WTC11 (cell line): ENCODE results near the gene SYTL5. TPM values are rescaled to one million over a fixed set of nuclear protein-coding genes. Genes with fewer than 3 reads are reported as not detected.

Source experiments
- ATAC-seq: fragments of 200-7000 bp; cut with Tn5 transposase; 2 replicates; pipeline ENCODE4 v1.10.0; 2021; ENCODE audit warnings: mild to moderate bottlenecking, moderate library complexity
- CTCF ChIA-PET: fragments of 300-600 bp; sonication (Branson Sonifier 250); formaldehyde crosslinking; loops from one replicate; lab custom pipeline; 2021; ENCODE audit warnings: antibody characterized with exemption; lab: Charles Lee
- POLR2A ChIA-PET: fragments of 350-600 bp; sonication (Branson Sonifier 250); formaldehyde crosslinking; loops from one replicate; lab custom pipeline; 2021; ENCODE audit warnings: antibody characterized with exemption; lab: Charles Lee
- DNase-seq: peaks from one replicate; pipeline ENCODE4 v3.0.0; 2021; ENCODE audit warnings: low spot score
- H3K27ac Mint-ChIP-seq: 2 replicates; pipeline ENCODE4 v1.8.0; 2021; ENCODE audit warnings: mixed read lengths
- H3K27me3 Mint-ChIP-seq: 2 replicates; pipeline ENCODE4 v1.8.0; 2021; ENCODE audit warnings: low read depth, mild to moderate bottlenecking, moderate library complexity, mixed read lengths
- H3K36me3 Mint-ChIP-seq: 2 replicates; pipeline ENCODE4 v1.8.0; 2021; ENCODE audit warnings: mixed read lengths
- H3K4me1 Mint-ChIP-seq: 2 replicates; pipeline ENCODE4 v1.8.0; 2022; ENCODE audit warnings: mixed read lengths
- H3K4me3 Mint-ChIP-seq: 2 replicates; pipeline ENCODE4 v1.8.0; 2021; ENCODE audit warnings: mild to moderate bottlenecking, moderate library complexity, mixed read lengths
- H3K9me3 Mint-ChIP-seq: 2 replicates; pipeline ENCODE4 v1.8.0; 2021; ENCODE audit warnings: mixed read lengths
- ATF1 ChIP-seq: sonication (generic); formaldehyde crosslinking; IDR thresholded peaks from 2 replicates; pipeline ENCODE4 v1.8.1; 2023; ENCODE audit warnings: mild to moderate bottlenecking, moderate library complexity, missing genetic modification reagents
- CBFB ChIP-seq: sonication (generic); formaldehyde crosslinking; IDR thresholded peaks from 2 replicates; pipeline ENCODE4 v1.8.1; 2022; ENCODE audit warnings: mild to moderate bottlenecking, low read depth, missing genetic modification reagents
- E2F4 ChIP-seq: sonication (generic); formaldehyde crosslinking; IDR thresholded peaks from 2 replicates; pipeline ENCODE4 v1.8.1; 2022; ENCODE audit warnings: low read depth, mild to moderate bottlenecking, moderate library complexity, missing genetic modification reagents, borderline replicate concordance
- ELF4 ChIP-seq: sonication (generic); formaldehyde crosslinking; IDR thresholded peaks from 2 replicates; pipeline ENCODE4 v1.8.1; 2022; ENCODE audit warnings: low read depth, mild to moderate bottlenecking, moderate library complexity, missing genetic modification reagents
- EMX1 ChIP-seq: fragments of 250-450 bp; sonication (Bioruptor Pico); IDR thresholded peaks from 2 replicates; pipeline ENCODE4 v1.8.0; 2021; ENCODE audit warnings: mild to moderate bottlenecking
- ESRRA ChIP-seq: sonication (generic); formaldehyde crosslinking; IDR thresholded peaks from 2 replicates; pipeline ENCODE4 v1.8.1; 2022; ENCODE audit warnings: mild to moderate bottlenecking, missing genetic modification reagents, borderline replicate concordance
- FOXK1 ChIP-seq: sonication (generic); formaldehyde crosslinking; IDR thresholded peaks from 2 replicates; pipeline ENCODE4 v1.8.0; 2022; ENCODE audit warnings: mild to moderate bottlenecking, moderate library complexity, missing genetic modification reagents
- HMGXB4 ChIP-seq: sonication (generic); formaldehyde crosslinking; IDR thresholded peaks from 2 replicates; pipeline ENCODE4 v1.8.1; 2023; ENCODE audit warnings: mild to moderate bottlenecking, moderate library complexity, missing genetic modification reagents
- KAT7 ChIP-seq: sonication (generic); formaldehyde crosslinking; IDR thresholded peaks from 2 replicates; pipeline ENCODE4 v1.8.1; 2023; ENCODE audit warnings: missing genetic modification reagents, mild to moderate bottlenecking, borderline replicate concordance
- MLX ChIP-seq: sonication (generic); formaldehyde crosslinking; IDR thresholded peaks from 2 replicates; pipeline ENCODE4 v1.8.1; 2023; ENCODE audit warnings: mild to moderate bottlenecking, missing genetic modification reagents, moderate library complexity
- NR2C2 ChIP-seq: sonication (generic); formaldehyde crosslinking; IDR thresholded peaks from 2 replicates; pipeline ENCODE4 v1.8.0; 2022; ENCODE audit warnings: mild to moderate bottlenecking, missing genetic modification reagents
- NR3C1 ChIP-seq: sonication (generic); formaldehyde crosslinking; conservative IDR thresholded peaks from 2 replicates; pipeline ENCODE4 v1.8.1; 2023; ENCODE audit warnings: low read depth, mild to moderate bottlenecking, missing genetic modification reagents
- OVOL2 ChIP-seq: fragments of 250-450 bp; sonication (Bioruptor Pico); IDR thresholded peaks from 2 replicates; pipeline ENCODE4 v1.9.0; 2021; ENCODE audit warnings: mild to moderate bottlenecking, borderline replicate concordance
- SOX15 ChIP-seq: fragments of 250-450 bp; sonication (Bioruptor Pico); IDR thresholded peaks from 2 replicates; pipeline ENCODE4 v1.9.0; 2021; ENCODE audit warnings: mild to moderate bottlenecking
- ZNF232 ChIP-seq: sonication (generic); formaldehyde crosslinking; IDR thresholded peaks from 2 replicates; pipeline ENCODE4 v1.8.0; 2022; ENCODE audit warnings: mild to moderate bottlenecking, missing genetic modification reagents
- ZNF263 ChIP-seq: sonication (generic); formaldehyde crosslinking; IDR thresholded peaks from 2 replicates; pipeline ENCODE4 v1.8.1; 2022; ENCODE audit warnings: low read depth, mild to moderate bottlenecking, moderate library complexity, missing genetic modification reagents
- ZSCAN18 ChIP-seq: fragments of 250-450 bp; sonication (Bioruptor Pico); IDR thresholded peaks from 2 replicates; pipeline ENCODE4 v2.1.2; 2022; ENCODE audit warnings: mild to moderate bottlenecking, moderate library complexity
- total RNA-seq: library from RNA; stranded (reverse); gene quantifications from 3 replicates; pipeline ENCODE4 v1.2.3, GENCODE V29; 2021
- TF ChIP-seq, protein P1 (sequence below): sonication (generic); formaldehyde crosslinking; IDR thresholded peaks from 2 replicates; pipeline ENCODE4 v1.8.1; 2023; ENCODE audit warnings: mild to moderate bottlenecking, missing genetic modification reagents, moderate library complexity
- TF ChIP-seq, protein P2 (sequence below): sonication (generic); formaldehyde crosslinking; IDR thresholded peaks from 2 replicates; pipeline ENCODE4 v1.8.0; 2022; ENCODE audit warnings: mild to moderate bottlenecking, missing genetic modification reagents
- TF ChIP-seq, protein P3 (sequence below): sonication (generic); formaldehyde crosslinking; IDR thresholded peaks from 2 replicates; pipeline ENCODE4 v1.8.0; 2023; ENCODE audit warnings: missing genetic modification reagents
- TF ChIP-seq, protein P4 (sequence below): fragments of 250-450 bp; sonication (Bioruptor Pico); IDR thresholded peaks from 2 replicates; pipeline ENCODE4 v1.9.0; 2021; ENCODE audit warnings: moderate library complexity, mild to moderate bottlenecking, inconsistent platforms, borderline replicate concordance

Gene SYTL5
- total RNA-seq, 1 experiment from 2014 or later = 0.26 TPM

GRCh38 chrX:38108364-38108763, 102.0 kb downstream of the SYTL5 start:
- ATAC-seq = no peak
- H3K36me3 Mint-ChIP-seq = no peaks in the 10 kb centered on the region
- POLR2A ChIA-PET = no interaction called here
- TF ChIP-seq, protein P1, sequence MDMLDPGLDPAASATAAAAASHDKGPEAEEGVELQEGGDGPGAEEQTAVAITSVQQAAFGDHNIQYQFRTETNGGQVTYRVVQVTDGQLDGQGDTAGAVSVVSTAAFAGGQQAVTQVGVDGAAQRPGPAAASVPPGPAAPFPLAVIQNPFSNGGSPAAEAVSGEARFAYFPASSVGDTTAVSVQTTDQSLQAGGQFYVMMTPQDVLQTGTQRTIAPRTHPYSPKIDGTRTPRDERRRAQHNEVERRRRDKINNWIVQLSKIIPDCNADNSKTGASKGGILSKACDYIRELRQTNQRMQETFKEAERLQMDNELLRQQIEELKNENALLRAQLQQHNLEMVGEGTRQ (CRISPR knock-in tag) = no peak
- TF ChIP-seq ZSCAN18 (CRISPR knock-in tag) (no peak), KAT7 (CRISPR knock-in tag) (no peak)
- TF ChIP-seq, protein P2, sequence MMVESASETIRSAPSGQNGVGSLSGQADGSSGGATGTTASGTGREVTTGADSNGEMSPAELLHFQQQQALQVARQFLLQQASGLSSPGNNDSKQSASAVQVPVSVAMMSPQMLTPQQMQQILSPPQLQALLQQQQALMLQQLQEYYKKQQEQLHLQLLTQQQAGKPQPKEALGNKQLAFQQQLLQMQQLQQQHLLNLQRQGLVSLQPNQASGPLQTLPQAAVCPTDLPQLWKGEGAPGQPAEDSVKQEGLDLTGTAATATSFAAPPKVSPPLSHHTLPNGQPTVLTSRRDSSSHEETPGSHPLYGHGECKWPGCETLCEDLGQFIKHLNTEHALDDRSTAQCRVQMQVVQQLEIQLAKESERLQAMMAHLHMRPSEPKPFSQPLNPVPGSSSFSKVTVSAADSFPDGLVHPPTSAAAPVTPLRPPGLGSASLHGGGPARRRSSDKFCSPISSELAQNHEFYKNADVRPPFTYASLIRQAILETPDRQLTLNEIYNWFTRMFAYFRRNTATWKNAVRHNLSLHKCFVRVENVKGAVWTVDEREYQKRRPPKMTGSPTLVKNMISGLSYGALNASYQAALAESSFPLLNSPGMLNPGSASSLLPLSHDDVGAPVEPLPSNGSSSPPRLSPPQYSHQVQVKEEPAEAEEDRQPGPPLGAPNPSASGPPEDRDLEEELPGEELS = no peak
- TF ChIP-seq, all 79 proteins: peak for 0
- Mint-ChIP-seq H3K9me3 (no peaks in the 10 kb centered on the region), H3K4me1 (peaks cover 17% of the 10 kb centered on the region), H3K4me3 (no peak overlapping the region), H3K27me3 (peaks cover 7% of the 10 kb centered on the region; the same call in 1 of the 2 replicates), H3K27ac (no peak overlapping the region)
- CTCF ChIA-PET = no interaction called here
- no peak for DNase-seq

DNA sequence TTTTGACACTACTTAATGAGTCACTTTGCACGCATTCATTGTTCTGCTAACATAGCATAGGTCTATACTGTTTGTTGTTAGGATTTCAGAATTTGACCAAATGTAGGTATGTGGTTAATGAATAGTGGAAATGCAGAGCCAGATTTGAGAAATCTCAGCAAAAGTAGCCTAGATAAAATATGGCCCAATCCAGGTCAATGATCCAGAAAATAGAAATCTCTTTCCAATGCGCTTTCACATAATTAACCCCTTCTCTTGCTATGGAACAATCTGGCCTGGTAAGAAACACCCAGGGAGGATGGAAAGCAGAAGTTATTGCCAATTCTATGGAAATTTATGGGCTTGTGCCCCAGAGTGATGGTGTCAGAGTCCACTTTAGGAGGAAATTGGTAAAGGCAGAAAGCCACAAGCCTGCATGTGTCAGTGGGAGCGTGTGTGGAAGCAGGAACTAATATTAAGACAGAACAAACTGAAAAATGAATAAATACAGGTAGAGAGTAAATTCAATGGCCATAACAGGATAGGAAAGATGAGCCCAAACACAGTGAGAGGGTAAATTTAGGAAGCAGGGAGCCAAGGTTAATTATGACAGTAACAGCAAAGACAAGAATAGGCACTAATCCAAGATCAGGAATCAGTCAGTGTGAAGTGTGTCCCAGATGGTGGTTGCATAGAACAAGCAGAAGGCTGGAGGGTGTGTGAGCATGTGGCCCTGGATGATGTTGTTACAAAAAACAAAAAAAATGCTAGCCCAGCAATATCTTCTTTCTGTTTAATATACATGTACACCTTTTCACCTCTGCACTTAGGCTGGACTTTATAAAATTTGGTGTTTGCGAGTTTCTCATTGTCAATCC, 102.9 kb downstream of the SYTL5 start:
- POLR2A ChIA-PET = no interaction called here
- no peak for TF ChIP-seq ATF1 (CRISPR knock-in tag)
- TF ChIP-seq HMGXB4 (CRISPR knock-in tag) = no peak
- no peak for TF ChIP-seq MLX (CRISPR knock-in tag)
- TF ChIP-seq ESRRA (CRISPR knock-in tag) = no peak
- TF ChIP-seq SOX15 = no peak
- TF ChIP-seq FOXK1 (CRISPR knock-in tag) = no peak
- no peak for TF ChIP-seq ELF4
- TF ChIP-seq, all 79 proteins: peak for 0
- ATAC-seq (no peak), DNase-seq (no peak)
- peaks cover 7% of the 10 kb centered on the region; the same call in 1 of the 2 replicates for H3K27me3 Mint-ChIP-seq
- H3K4me1 Mint-ChIP-seq = peaks cover 17% of the 10 kb centered on the region
- no peaks in the 10 kb centered on the region for H3K36me3 Mint-ChIP-seq
- no peaks in the 10 kb centered on the region for H3K9me3 Mint-ChIP-seq
- no peak overlapping the region for H3K27ac Mint-ChIP-seq
- H3K4me3 Mint-ChIP-seq = no peak overlapping the region
- CTCF ChIA-PET = no interaction called here

DNA sequence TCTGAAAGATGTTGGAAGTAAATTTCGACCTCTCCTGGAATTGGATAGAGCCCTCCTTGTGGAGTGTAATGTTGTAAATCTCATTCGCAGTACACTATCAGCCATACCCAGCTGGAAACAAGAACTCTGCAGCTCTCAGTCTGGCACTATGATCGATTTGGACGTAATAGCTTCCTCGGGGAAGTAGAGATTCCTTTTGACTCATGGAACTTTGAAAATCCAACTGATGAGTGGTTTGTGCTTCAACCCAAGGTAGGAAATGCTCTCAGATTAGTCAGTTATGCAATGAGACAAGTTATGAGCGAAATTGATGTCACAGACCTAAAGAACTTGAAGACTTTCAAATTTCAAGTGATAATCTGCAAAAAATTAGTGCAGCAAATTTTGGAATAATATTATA, 103.9 kb downstream of the SYTL5 start:
- TF ChIP-seq, protein P3, sequence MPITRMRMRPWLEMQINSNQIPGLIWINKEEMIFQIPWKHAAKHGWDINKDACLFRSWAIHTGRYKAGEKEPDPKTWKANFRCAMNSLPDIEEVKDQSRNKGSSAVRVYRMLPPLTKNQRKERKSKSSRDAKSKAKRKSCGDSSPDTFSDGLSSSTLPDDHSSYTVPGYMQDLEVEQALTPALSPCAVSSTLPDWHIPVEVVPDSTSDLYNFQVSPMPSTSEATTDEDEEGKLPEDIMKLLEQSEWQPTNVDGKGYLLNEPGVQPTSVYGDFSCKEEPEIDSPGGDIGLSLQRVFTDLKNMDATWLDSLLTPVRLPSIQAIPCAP (CRISPR knock-in tag) = no peak
- TF ChIP-seq, protein P4, sequence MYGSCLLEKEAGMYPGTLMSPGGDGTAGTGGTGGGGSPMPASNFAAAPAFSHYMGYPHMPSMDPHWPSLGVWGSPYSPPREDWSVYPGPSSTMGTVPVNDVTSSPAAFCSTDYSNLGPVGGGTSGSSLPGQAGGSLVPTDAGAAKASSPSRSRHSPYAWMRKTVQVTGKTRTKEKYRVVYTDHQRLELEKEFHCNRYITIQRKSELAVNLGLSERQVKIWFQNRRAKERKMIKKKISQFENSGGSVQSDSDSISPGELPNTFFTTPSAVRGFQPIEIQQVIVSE = no peak
- TF ChIP-seq CBFB (CRISPR knock-in tag) = no peak
- no peak for TF ChIP-seq E2F4
- no peak for TF ChIP-seq OVOL2 (CRISPR knock-in tag)
- TF ChIP-seq NR3C1 = no peak
- TF ChIP-seq NR2C2 (CRISPR knock-in tag) = no peak
- no peak for TF ChIP-seq EMX1 (CRISPR knock-in tag)
- TF ChIP-seq MLX (CRISPR knock-in tag) = no peak
- no peak for TF ChIP-seq ZNF232 (CRISPR knock-in tag)
- TF ChIP-seq ZNF263 = no peak
- DNase-seq = no peak
- H3K27me3 Mint-ChIP-seq = 0 out of 2 replicates have a peak, but pooled peaks cover 4% of the 10 kb centered on the region
- CTCF ChIA-PET = no interaction called here
- H3K9me3 Mint-ChIP-seq = no peaks in the 10 kb centered on the region
- no peak for ATAC-seq
- H3K36me3 Mint-ChIP-seq = no peaks in the 10 kb centered on the region
- POLR2A ChIA-PET = no interaction called here
- no peak overlapping the region for H3K27ac Mint-ChIP-seq
- no peak overlapping the region for H3K4me3 Mint-ChIP-seq
- peaks cover 14% of the 10 kb centered on the region for H3K4me1 Mint-ChIP-seq
